RWPE1 (cell line): Measurements from ENCODE around the gene TYK2.
"Not testable (repeated sequence)": the region's sequence is repeated elsewhere in the genome, so short reads cannot be mapped to it uniquely, and the experiment has no call there.

Experiments used
- CTCF ChIA-PET: fragments of 350-600 bp; sonication (Branson Sonifier 250); formaldehyde crosslinking; extraction: SDS; loops from one replicate; lab custom pipeline; 2021; lab: Yijun Ruan, JAX
- POLR2A ChIA-PET: fragments of 400-600 bp; formaldehyde crosslinking; extraction: SDS; loops from one replicate; lab custom pipeline; 2020; ENCODE audit warnings: antibody characterized with exemption; ENCODE audit not compliant: low non-redundant PET; lab: Yijun Ruan, JAX
- DNase-seq: peaks from one replicate; pipeline ENCODE4 v3.0.0; 2012; ENCODE audit warnings: low spot score
- H3K27ac ChIP-seq: fragments of 450-650 bp; 2 replicates; pipeline ENCODE4 v1.5.1; 2017
- TF ChIP-seq, protein P1 (sequence below): fragments of 450-650 bp; conservative IDR thresholded peaks from 2 replicates; pipeline ENCODE4 v1.5.1; 2017; ENCODE audit warnings: low read depth, mild to moderate bottlenecking

The TYK2 gene

DNA sequence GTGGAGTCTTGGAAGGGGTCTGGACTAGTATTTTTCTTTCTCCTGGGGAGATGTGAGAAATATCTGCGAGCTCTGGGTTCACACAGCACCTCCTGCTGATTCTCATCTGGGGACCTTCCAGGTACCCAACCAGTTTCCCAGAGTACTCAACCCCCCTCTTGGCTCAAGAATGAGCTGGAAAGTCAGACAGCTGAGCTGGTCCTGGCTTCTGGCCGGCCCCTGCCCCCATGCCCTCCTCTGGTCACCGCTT is 37.8 kb upstream of the TYK2 start:
- POLR2A ChIA-PET = no interaction called here
- TF ChIP-seq, protein P1, sequence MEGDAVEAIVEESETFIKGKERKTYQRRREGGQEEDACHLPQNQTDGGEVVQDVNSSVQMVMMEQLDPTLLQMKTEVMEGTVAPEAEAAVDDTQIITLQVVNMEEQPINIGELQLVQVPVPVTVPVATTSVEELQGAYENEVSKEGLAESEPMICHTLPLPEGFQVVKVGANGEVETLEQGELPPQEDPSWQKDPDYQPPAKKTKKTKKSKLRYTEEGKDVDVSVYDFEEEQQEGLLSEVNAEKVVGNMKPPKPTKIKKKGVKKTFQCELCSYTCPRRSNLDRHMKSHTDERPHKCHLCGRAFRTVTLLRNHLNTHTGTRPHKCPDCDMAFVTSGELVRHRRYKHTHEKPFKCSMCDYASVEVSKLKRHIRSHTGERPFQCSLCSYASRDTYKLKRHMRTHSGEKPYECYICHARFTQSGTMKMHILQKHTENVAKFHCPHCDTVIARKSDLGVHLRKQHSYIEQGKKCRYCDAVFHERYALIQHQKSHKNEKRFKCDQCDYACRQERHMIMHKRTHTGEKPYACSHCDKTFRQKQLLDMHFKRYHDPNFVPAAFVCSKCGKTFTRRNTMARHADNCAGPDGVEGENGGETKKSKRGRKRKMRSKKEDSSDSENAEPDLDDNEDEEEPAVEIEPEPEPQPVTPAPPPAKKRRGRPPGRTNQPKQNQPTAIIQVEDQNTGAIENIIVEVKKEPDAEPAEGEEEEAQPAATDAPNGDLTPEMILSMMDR = no peak
- no peak for DNase-seq
- peak overlapping the region; percentile 8; the same call in 1 of the 2 replicates for H3K27ac ChIP-seq
- CTCF ChIA-PET = interaction anchor here (0.6 to 3.3 kb wide), 5 partner anchors 13 to 277 kb away, joined by 3 to 32 read pairs (median 3); partner anchors contain the start of genes CDC37 and KRI1

DNA sequence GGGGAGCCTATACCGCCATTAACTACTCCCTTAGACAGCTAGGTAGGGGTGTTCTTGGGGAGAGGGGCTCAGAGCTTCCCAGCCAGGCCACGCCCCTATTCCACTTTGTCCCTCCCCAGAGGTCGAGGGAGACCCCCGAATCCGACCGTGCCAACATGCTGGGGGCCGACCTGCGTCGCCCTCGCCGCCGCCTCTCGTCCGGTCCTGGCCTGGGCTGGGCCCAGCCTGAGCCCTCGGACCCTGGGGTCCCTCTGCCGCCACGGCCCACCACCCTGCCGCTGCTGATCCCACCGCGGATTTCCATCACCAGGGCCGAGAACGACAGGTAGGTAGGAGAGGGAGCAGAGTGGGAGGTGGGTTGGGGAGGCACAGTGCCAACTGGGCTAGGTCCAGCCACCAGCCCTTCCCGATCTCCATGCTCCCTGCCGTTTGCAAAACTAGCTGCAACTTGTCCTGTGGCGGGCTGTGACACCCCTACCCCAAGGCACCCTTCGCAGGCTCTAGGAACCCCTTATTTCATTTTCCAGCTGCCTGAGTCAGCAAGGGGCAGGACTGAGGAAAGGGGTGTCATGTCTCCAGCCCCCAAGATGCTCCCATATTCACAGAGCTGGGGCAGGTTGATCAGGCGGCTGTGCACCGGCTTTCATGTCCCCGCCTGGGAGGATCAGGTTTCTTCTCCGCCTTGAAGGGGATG is 37.3 kb upstream of the TYK2 start:
- CTCF ChIA-PET = interaction anchor here (0.6 to 3.3 kb wide), 16 partner anchors 8 to 495 kb away, joined by 3 to 32 read pairs (median 4); partner anchors contain the start of genes CDC37, ICAM5 and KRI1
- POLR2A ChIA-PET = no interaction called here
- DNase-seq = no peak
- H3K27ac ChIP-seq = peak overlapping the region; percentile 8; the same call in 1 of the 2 replicates
- TF ChIP-seq, protein P1 = no peak

DNA sequence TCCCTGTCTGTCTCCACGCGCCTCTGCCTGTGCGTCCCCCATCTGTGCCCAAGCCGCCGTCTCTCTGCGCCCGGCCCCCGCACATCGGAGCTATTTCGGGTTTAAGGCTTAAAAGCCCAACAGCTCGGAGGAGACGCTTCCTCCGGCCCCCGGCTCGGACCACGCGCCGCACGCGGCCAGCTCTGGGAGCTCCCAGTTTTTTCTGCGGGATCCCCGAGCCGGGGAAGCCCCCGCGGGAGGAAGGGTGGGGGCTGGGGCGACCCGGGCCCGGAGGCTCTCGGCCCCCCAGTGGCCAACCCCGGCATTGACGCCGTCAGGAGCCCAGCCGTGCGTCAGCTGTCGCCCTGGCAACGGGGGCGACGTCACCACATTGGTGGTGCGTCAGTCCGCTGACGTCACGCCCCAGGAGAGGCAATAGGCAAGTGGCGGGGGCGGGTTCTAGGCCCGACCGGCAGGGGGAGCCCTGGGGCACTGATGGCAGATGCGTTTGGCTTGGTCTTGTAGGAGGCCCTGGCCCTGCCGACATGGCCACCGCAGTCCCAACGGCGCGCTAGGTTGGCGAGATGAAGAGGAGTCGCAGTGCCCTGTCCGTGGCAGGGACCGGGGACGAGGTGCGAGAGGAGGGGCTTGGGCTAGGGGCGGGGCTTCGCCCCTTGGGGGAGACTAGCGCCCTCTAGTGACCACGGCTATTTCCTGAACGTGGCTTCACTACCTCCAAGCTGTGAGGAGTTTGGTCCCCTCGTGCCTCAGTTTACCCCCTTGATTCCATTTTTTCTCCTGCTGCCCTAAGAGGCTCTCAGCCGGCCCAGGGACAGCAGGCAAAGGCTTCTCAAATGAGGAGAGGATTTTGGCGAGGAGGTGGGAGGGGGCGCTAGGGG is 36.2 kb upstream of the TYK2 start:
- H3K27ac ChIP-seq = peak overlapping the region; percentile 18; the same call in 1 of the 2 replicates
- peak; percentile 90 for DNase-seq
- ChIA-PET POLR2A (no interaction called here), CTCF (interaction anchor here (0.5 to 3.3 kb wide), 25 partner anchors 9 to 660 kb away, joined by 3 to 32 read pairs (median 4); partner anchors contain the start of genes CDC37, ICAM5 and KRI1)
- TF ChIP-seq, protein P1 = peak; percentile 93

DNA sequence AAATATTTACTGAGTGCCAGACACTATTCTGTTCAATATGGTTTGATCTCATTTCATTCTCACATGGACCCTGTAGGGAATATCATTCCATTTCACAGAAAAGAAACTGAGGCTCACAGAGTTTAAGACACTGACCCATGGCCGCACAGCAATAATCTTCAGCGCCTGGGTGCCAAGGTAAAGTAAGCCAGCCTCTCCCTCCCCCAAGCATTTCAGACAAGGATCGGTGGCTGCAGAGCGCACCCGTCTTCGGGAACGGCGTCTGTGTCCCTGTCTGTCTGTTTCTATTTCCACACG is 35.7 kb upstream of the TYK2 start:
- ChIA-PET CTCF (interaction anchor here (0.5 to 3.3 kb wide), 12 partner anchors 10 to 218 kb away, joined by 3 to 32 read pairs (median 4); partner anchors contain the start of gene CDC37), POLR2A (no interaction called here)
- H3K27ac ChIP-seq = peak overlapping the region; percentile 18; the same call in 1 of the 2 replicates
- TF ChIP-seq, protein P1 = no peak
- no peak for DNase-seq

DNA sequence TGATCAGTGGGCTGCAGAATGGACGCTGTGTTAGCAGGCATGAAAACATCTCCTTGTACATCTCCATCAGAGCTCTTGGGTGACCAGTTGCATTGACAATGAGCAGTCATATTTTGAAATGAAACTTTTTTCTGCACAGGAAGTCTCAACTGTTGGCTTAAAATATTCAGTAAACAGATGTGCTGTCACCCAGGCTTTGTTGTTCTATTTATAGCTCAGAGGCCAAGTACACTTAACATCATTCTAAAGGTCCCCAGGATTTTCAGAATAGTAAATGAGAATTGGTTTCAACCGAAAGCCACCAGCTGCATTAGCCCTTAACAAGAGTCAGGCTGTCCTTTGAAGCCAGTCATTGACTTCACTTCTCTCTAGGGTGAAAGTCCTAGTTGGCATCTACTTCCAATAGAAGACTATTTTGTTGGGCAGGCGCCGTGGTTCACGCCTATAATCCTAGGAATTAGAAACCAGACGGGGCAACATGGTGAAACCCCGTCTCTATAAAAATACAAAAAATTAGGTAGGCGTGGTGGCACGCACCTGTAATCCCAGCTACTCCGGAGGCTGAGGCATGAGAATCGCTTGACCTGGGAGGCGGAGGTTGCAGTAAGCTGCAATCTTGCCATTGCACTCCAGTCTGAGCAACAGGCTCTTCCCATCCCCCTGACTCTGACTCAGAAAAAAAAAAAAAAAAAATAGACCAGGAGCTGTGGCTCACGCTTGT is 32.0 kb upstream of the TYK2 start:
- no peak for DNase-seq
- POLR2A ChIA-PET = no interaction called here
- TF ChIP-seq, protein P1 = no peak
- H3K27ac ChIP-seq = no peak overlapping the region
- CTCF ChIA-PET = interaction anchor here (0.7 to 1.3 kb wide), 3 partner anchors 8 to 108 kb away, joined by 3 to 4 read pairs (median 4); no protein-coding TSS in a partner anchor

DNA sequence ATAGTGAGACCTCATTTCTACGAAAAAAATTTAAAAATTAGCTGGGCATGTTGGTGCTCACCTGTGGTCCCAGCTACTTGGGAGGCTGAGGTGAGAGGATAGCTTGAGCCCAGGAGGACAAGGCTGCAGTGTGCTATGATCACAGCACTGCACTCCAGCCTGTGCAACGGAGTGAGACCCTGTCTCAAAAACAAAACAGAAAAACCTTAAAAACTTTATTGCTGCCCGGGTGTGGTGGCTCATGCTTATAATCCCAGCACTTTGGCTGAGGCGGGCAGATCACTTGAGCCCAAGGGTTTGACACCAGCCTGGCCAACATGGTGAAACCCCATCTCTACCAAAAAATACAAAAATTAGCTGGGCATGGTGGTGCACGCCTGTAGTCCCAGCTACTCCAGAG is 30.9 kb upstream of the TYK2 start:
- H3K27ac ChIP-seq, POLR2A ChIA-PET, DNase-seq: not testable (repeated sequence)
- CTCF ChIA-PET = interaction anchor here (0.7 to 0.8 kb wide), 2 partner anchors 10 to 63 kb away, joined by 3 to 4 read pairs; no protein-coding TSS in a partner anchor
